AML-193 (cell line): ENCODE data around the gene SUPT7L.

Experiments used
- DNase-seq, 2 experiments: peaks; one replicate each; lab custom pipeline; 2025; lab: John Stamatoyannopoulos, UW

Gene SUPT7L

GRCh38 chr2:27663285-27664153 is at the start of gene SUPT7L, which contains the start of gene SLC4A1AP:
SUPT7L (minus strand) TSS chr2:27663614; CDS start chr2:27662192, 1,422 bp downstream.
SLC4A1AP (plus strand) TSS chr2:27663889; CDS start chr2:27663915, 26 bp downstream.
- peak; percentile 67 to 72 for DNase-seq

GRCh38 chr2:27713201-27713600 is 49.8 kb upstream of the SUPT7L start:
- no peak for DNase-seq

- DNase-seq, result no peak
Measured at GRCh38 chr2:27712522-27712921, 49.1 kb upstream of the SUPT7L start.

GRCh38 chr2:27711804-27712203 is 48.4 kb upstream of the SUPT7L start:
- DNase-seq, result no peak

- DNase-seq, result no peak
Measured at GRCh38 chr2:27710640-27711430, 47.4 kb upstream of the SUPT7L start.

- DNase-seq, result no peak
Measured at GRCh38 chr2:27709960-27710575, 46.7 kb upstream of the SUPT7L start.

- no peak for DNase-seq
Measured at GRCh38 chr2:27709326-27709725, 45.9 kb upstream of the SUPT7L start.

- DNase-seq, result no peak
Measured at GRCh38 chr2:27708666-27709065, 45.3 kb upstream of the SUPT7L start.

- DNase-seq, result no peak
Measured at GRCh38 chr2:27708257-27708654, 44.8 kb upstream of the SUPT7L start.

- no peak for DNase-seq
Measured at GRCh38 chr2:27707462-27708256, 44.2 kb upstream of the SUPT7L start.

- no peak for DNase-seq
Measured at GRCh38 chr2:27705851-27706622, 42.6 kb upstream of the SUPT7L start.

GRCh38 chr2:27704342-27704876 is 41.0 kb upstream of the SUPT7L start:
- DNase-seq, result no peak

- DNase-seq, result peak; percentile 79
Measured at GRCh38 chr2:27703638-27704341, 40.4 kb upstream of the SUPT7L start.

GRCh38 chr2:27702302-27702701 is 38.9 kb upstream of the SUPT7L start:
- DNase-seq, result no peak

GRCh38 chr2:27701676-27702075 is 38.3 kb upstream of the SUPT7L start:
- DNase-seq, result no peak

- no peak for DNase-seq
Measured at GRCh38 chr2:27697660-27698059, 34.2 kb upstream of the SUPT7L start.

GRCh38 chr2:27690052-27690451 is 26.6 kb upstream of the SUPT7L start:
- no peak for DNase-seq

- no peak for DNase-seq
Measured at GRCh38 chr2:27689424-27689823, 26.0 kb upstream of the SUPT7L start.

- DNase-seq, result no peak
Measured at GRCh38 chr2:27687232-27687631, 23.8 kb upstream of the SUPT7L start.

GRCh38 chr2:27685577-27685976 is 22.2 kb upstream of the SUPT7L start:
- no peak for DNase-seq
